ENCODE measurements around the gene WLS.
A peak's percentile ranks its signal among the peaks of the same experiment; 100 is the strongest.

WLS gene

GRCh38 chr1:68225781-68226180 is 6.5 kb downstream of the WLS start:
- no peak for DNase-seq

- DNase-seq = no peak
These were observed 8.6 kb downstream of the WLS start for GRCh38 chr1:68223687-68224086.

- peak; percentile 65 for DNase-seq
These were observed 10.3 kb downstream of the WLS start for GRCh38 chr1:68221980-68222373.

- DNase-seq = no peak
These were observed 11.0 kb downstream of the WLS start for GRCh38 chr1:68221001-68221979.

- DNase-seq = no peak
These were observed 11.9 kb downstream of the WLS start for GRCh38 chr1:68220420-68220819.

GRCh38 chr1:68218490-68218889 is 13.8 kb downstream of the WLS start:
- DNase-seq = peak; percentile 39

- no peak for DNase-seq
These were observed 14.7 kb downstream of the WLS start for GRCh38 chr1:68217618-68218017.

GRCh38 chr1:68217060-68217554 is 15.2 kb downstream of the WLS start:
- DNase-seq = no peak

- DNase-seq = no peak
These were observed 16.1 kb downstream of the WLS start for GRCh38 chr1:68216089-68216772.

- peak; percentile 76 for DNase-seq
These were observed 18.5 kb downstream of the WLS start for GRCh38 chr1:68213843-68214242.

GRCh38 chr1:68211761-68212380 is 20.5 kb downstream of the WLS start:
- DNase-seq = no peak

GRCh38 chr1:68210829-68211228 is 21.5 kb downstream of the WLS start:
- no peak for DNase-seq

- no peak for DNase-seq
These were observed 22.3 kb downstream of the WLS start for GRCh38 chr1:68210027-68210426.

GRCh38 chr1:68206848-68207689 is 25.3 kb downstream of the WLS start:
- peak; percentile 78 for DNase-seq

GRCh38 chr1:68205794-68206358 is 26.4 kb downstream of the WLS start:
- no peak for DNase-seq

- no peak for DNase-seq
These were observed 27.2 kb downstream of the WLS start for GRCh38 chr1:68204977-68205630.

- DNase-seq = peak; percentile 77
These were observed 30.0 kb downstream of the WLS start for GRCh38 chr1:68202239-68202832.

GRCh38 chr1:68201546-68202238 is 30.6 kb downstream of the WLS start:
- no peak for DNase-seq

GRCh38 chr1:68199603-68200002 is 32.7 kb downstream of the WLS start:
- no peak for DNase-seq

- DNase-seq = peak; percentile 44
These were observed 33.6 kb downstream of the WLS start for GRCh38 chr1:68198752-68199151.

Data from fibroblast of skin of right quadriceps (primary cell).